ENCODE measurements around the gene TMEM245. TPM values are rescaled to one million over a fixed set of nuclear protein-coding genes. Genes with fewer than 3 reads are reported as not detected.

Gene TMEM245
- polyA plus RNA-seq, 3 donors = 6.9 to 11.3 (median 9.7) TPM

- Histone ChIP-seq H3K36me3 (replicated peaks in 1 of 2; ENCODE audit: control insufficient read depth in 1 of 2, insufficient read depth in 2 of 2, low read length in 2 of 2) (no peaks in the 10 kb centered on the region), H3K79me2 (ENCODE audit: insufficient read depth, low read length) (peaks cover 100% of the 10 kb centered on the region), H3K4me2 (replicated peaks; ENCODE audit: extremely low read depth, low read length, poor library complexity, severe bottlenecking) (no peak overlapping the region), H3K27me3 (ENCODE audit: control insufficient read depth in 2 of 2, insufficient read depth in 2 of 2, low read length in 2 of 2) (no peaks in the 10 kb centered on the region), H4K20me1 (ENCODE audit: insufficient read depth, low read length) (peaks cover 99% of the 10 kb centered on the region), H3K27ac (ENCODE audit: low read depth in 1 of 2, low read length in 2 of 2) (no peak overlapping the region), H3K4me1 (ENCODE audit: control insufficient read depth in 1 of 2, insufficient read depth in 2 of 2, low read length in 2 of 2) (peaks cover 15 to 36% of the 10 kb centered on the region in 2 donors), H3K4me3 (replicated peaks in 1 of 3; ENCODE audit: low read depth in 2 of 3, low read length in 3 of 3) (no peak overlapping the region), H3K9ac (ENCODE audit: insufficient read depth, low read length, poor library complexity, severe bottlenecking) (no peak overlapping the region), H2AFZ (ENCODE audit: insufficient read depth, low read depth, low read length, poor library complexity, severe bottlenecking) (no peak overlapping the region), H3K9me3 (replicated peaks in 1 of 2; ENCODE audit: control insufficient read depth in 1 of 2, insufficient read depth in 1 of 2, low read length in 2 of 2) (no peaks in the 10 kb centered on the region)
- H3K27me3 Mint-ChIP-seq (ENCODE audit: low read depth in 3 of 3) = no peaks in the 10 kb centered on the region
- no peaks in the 10 kb centered on the region for H3K9me3 Mint-ChIP-seq
- 94% methylated on average over 9 of the region's 12 CpGs for WGBS (ENCODE audit: insufficient coverage)
- peak overlapping the region in 2 of 7 donors; percentile 15 to 53 for H3K27ac Mint-ChIP-seq
- DNase-seq = no peak
- no peak overlapping the region for H3K4me3 Mint-ChIP-seq
- H3K4me1 Mint-ChIP-seq = peaks cover 69% of the 10 kb centered on the region
- H3K36me3 Mint-ChIP-seq = peaks cover 4 to 10% of the 10 kb centered on the region in 2 donors
- TF ChIP-seq, protein P1, sequence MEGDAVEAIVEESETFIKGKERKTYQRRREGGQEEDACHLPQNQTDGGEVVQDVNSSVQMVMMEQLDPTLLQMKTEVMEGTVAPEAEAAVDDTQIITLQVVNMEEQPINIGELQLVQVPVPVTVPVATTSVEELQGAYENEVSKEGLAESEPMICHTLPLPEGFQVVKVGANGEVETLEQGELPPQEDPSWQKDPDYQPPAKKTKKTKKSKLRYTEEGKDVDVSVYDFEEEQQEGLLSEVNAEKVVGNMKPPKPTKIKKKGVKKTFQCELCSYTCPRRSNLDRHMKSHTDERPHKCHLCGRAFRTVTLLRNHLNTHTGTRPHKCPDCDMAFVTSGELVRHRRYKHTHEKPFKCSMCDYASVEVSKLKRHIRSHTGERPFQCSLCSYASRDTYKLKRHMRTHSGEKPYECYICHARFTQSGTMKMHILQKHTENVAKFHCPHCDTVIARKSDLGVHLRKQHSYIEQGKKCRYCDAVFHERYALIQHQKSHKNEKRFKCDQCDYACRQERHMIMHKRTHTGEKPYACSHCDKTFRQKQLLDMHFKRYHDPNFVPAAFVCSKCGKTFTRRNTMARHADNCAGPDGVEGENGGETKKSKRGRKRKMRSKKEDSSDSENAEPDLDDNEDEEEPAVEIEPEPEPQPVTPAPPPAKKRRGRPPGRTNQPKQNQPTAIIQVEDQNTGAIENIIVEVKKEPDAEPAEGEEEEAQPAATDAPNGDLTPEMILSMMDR (IDR thresholded peaks at IDR 0.05) = no peak
- intact Hi-C loops (cut with micrococcal nuclease) = loop anchor here in 1 of 2 donors (10.0 kb wide), 1 partner anchor 99 kb away; the partner anchor contains the start of gene CTNNAL1
These were observed 5.7 kb downstream of the TMEM245 start for GRCh38 chr9:109113892-109114609.

- Mint-ChIP-seq H3K27ac (no peak overlapping the region), H3K9me3 (no peaks in the 10 kb centered on the region), H3K4me3 (no peak overlapping the region), H3K4me1 (peaks cover 69% of the 10 kb centered on the region), H3K36me3 (peaks cover 4 to 10% of the 10 kb centered on the region in 2 donors), H3K27me3 (ENCODE audit: low read depth in 3 of 3) (no peaks in the 10 kb centered on the region)
- Histone ChIP-seq H3K4me1 (ENCODE audit: control insufficient read depth in 1 of 2, insufficient read depth in 2 of 2, low read length in 2 of 2) (peaks cover 14 to 36% of the 10 kb centered on the region in 2 donors), H3K36me3 (replicated peaks in 1 of 2; ENCODE audit: control insufficient read depth in 1 of 2, insufficient read depth in 2 of 2, low read length in 2 of 2) (no peaks in the 10 kb centered on the region), H3K4me2 (replicated peaks; ENCODE audit: extremely low read depth, low read length, poor library complexity, severe bottlenecking) (no peak overlapping the region), H2AFZ (ENCODE audit: insufficient read depth, low read depth, low read length, poor library complexity, severe bottlenecking) (no peak overlapping the region), H4K20me1 (ENCODE audit: insufficient read depth, low read length) (peaks cover 97% of the 10 kb centered on the region), H3K9me3 (replicated peaks in 1 of 2; ENCODE audit: control insufficient read depth in 1 of 2, insufficient read depth in 1 of 2, low read length in 2 of 2) (no peaks in the 10 kb centered on the region), H3K9ac (ENCODE audit: insufficient read depth, low read length, poor library complexity, severe bottlenecking) (no peak overlapping the region), H3K4me3 (replicated peaks in 1 of 3; ENCODE audit: low read depth in 2 of 3, low read length in 3 of 3) (no peak overlapping the region), H3K27ac (ENCODE audit: low read depth in 1 of 2, low read length in 2 of 2) (no peak overlapping the region), H3K27me3 (ENCODE audit: control insufficient read depth in 2 of 2, insufficient read depth in 2 of 2, low read length in 2 of 2) (no peaks in the 10 kb centered on the region), H3K79me2 (ENCODE audit: insufficient read depth, low read length) (peaks cover 99% of the 10 kb centered on the region)
- DNase-seq = no peak
- intact Hi-C loops (cut with micrococcal nuclease) = loop anchor here in 1 of 2 donors (10.0 kb wide), 1 partner anchor 98 kb away; the partner anchor contains the start of gene CTNNAL1
- no CpG with 5 or more reads among the region's 3 CpGs for WGBS (ENCODE audit: insufficient coverage)
- TF ChIP-seq, protein P1 (IDR thresholded peaks at IDR 0.05) = no peak
These were observed 6.5 kb downstream of the TMEM245 start for GRCh38 chr9:109113254-109113653.

Measured in CD14-positive monocyte (primary cell).